Spleen (tissue), 11 donors: ENCODE results near the gene CASP8. TPM values are rescaled to one million over a fixed set of nuclear protein-coding genes. Genes with fewer than 3 reads are reported as not detected.

ENCODE experiments used
- DNase-seq: peaks from one replicate; pipeline ENCODE4 v3.0.0-alpha.2; 2020
- H3K27ac ChIP-seq, 8 donors: fragments of 200-600 bp; sonication (generic) in 7 of 8; 1 replicate in 4 of 8; 2 replicates in 4 of 8; pipeline versions ENCODE4 v1.5.0 to v1.8.0; 2016 to 2021; ENCODE audit warnings: inconsistent platforms in 4 of 8, mild to moderate bottlenecking in 4 of 8, moderate library complexity in 1 of 8
- H3K27me3 ChIP-seq, 7 donors: fragments of 200-600 bp; sonication (generic) in 6 of 7; replicated peaks in 1 of 7; 1 replicate in 4 of 7; 2 replicates in 3 of 7; pipeline versions ENCODE4 v1.5.0 to v1.8.0; 2016 to 2021; ENCODE audit warnings: inconsistent platforms in 3 of 7, mild to moderate bottlenecking in 1 of 7
- H3K36me3 ChIP-seq, 6 donors: fragments of 200-600 bp; sonication (generic) in 5 of 6; 1 replicate in 4 of 6; 2 replicates in 2 of 6; pipeline versions ENCODE4 v1.5.0 to v1.8.0; 2016 to 2021; ENCODE audit warnings: inconsistent platforms in 2 of 6
- H3K4me1 ChIP-seq, 6 donors: fragments of 200-600 bp; sonication (generic) in 5 of 6; 1 replicate in 3 of 6; 2 replicates in 3 of 6; pipeline versions ENCODE4 v1.5.0 to v1.8.0; 2016 to 2021; ENCODE audit warnings: inconsistent platforms in 3 of 6
- H3K4me3 ChIP-seq, 8 donors: fragments of 200-600 bp; sonication (generic) in 7 of 8; 1 replicate in 4 of 8; 2 replicates in 4 of 8; pipeline versions ENCODE4 v1.5.0 to v1.8.0; 2016 to 2021; ENCODE audit warnings: inconsistent platforms in 4 of 8, mild to moderate bottlenecking in 4 of 8, moderate library complexity in 2 of 8
- H3K9me3 ChIP-seq, 8 donors: fragments of 200-600 bp; sonication (generic) in 7 of 8; 1 replicate in 4 of 8; 2 replicates in 4 of 8; pipeline versions ENCODE4 v1.5.0 to v1.8.0; 2016 to 2021; ENCODE audit warnings: inconsistent platforms in 4 of 8
- POLR2A ChIP-seq, 3 donors: fragments of 450-650 bp; IDR thresholded peaks; one replicate each; pipeline ENCODE4 v1.5.1; 2017; ENCODE audit warnings: antibody characterized with exemption in 3 of 3, mild to moderate bottlenecking in 1 of 3
- POLR2AphosphoS5 ChIP-seq, 3 donors: sonication (generic); formaldehyde crosslinking; IDR thresholded peaks; one replicate each; pipeline ENCODE4 v1.5.1; 2017; ENCODE audit warnings: antibody characterized with exemption in 3 of 3
- WGBS, 5 donors: extraction: QIAGEN DNeasy Blood & Tissue Kit in 3 of 5; methylation state at CpG; one replicate each; pipeline versions ENCODE4 v1.1.5 to v1.1.7; 2013 to 2018; 5-methylcytosine and 5-hydroxymethylcytosine counted together
- intact Hi-C: fragments of 100-400 bp; cut with DNase I; formaldehyde crosslinking; loops from one replicate; pipeline ENCODE4 v1.15.0; 2023; ENCODE audit warnings: low total_unique reads
- polyA plus RNA-seq, 3 donors: library from polyadenylated mRNA; stranded (reverse); fragments of 200-250 nt; gene quantifications; one replicate each; pipeline ENCODE4 v1.2.1, GENCODE V29; 2013
- total RNA-seq, 7 donors: library from RNA; depleted of rRNA in 3 of 7; stranded (reverse); fragments of >200 nt in 3 of 7; fragmentation: NEBNext Ultra II Directional in 4 of 7; extraction: Animal tissue kit (Norgen Biotek cat#: 25700) in 4 of 7; gene quantifications; one replicate each; pipeline versions ENCODE4 v1.1.0 to v1.2.1, GENCODE V29; 2016 to 2021
- TF ChIP-seq, protein P1 (sequence below), 11 experiments: fragments of 200-600 bp in 7 of 11; fragments of 450-650 bp in 4 of 11; sonication (generic) in 4 of 11; IDR thresholded peaks in 8 of 11; conservative IDR thresholded peaks in 3 of 11; 1 replicate in 7 of 11; 2 replicates in 4 of 11; pipeline versions ENCODE4 v1.4.0 to v1.8.0; 2016 to 2021; ENCODE audit warnings: antibody characterized with exemption in 11 of 11, inconsistent platforms in 4 of 11, mild to moderate bottlenecking in 1 of 11
- donor health status: healthy with polysubstance abuse.
- donor health status: DM: no; HTN: no; CAD: no; lungs with moderate emphysema.
- donor health status: DM: no; HTN: no; CAD: no.
- donor health status: Bipolar disorder and iron deficiency.
- donor health status: healthy.
- donor health status: DM: no; HTN: no; CAD: no.
- donor health status: DM: yes; HTN: yes; CAD: no.

The CASP8 gene
- total and polyA plus RNA-seq, 10 donors, result 20.3 to 100 (median 78.7) TPM

DNA sequence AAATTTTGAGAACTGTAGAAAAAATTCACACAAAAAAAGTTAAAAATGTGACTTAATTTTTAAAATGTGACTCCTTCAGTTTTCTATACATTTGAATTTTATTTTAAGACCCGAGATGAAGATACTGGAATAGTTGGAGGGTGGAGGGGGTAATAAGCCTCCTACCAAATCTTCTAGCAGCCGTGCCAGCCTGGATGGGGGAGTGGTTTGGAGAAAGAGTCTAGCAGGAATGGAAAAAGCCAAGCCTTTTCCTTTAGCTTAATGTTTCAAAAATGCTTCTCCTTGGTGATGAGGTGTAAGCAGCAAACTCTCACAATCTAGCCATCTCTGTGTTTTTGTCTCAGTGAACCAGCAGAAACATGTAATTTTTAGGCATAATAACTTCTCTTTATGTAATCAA, 14.7 kb downstream of the CASP8 start:
- no peak for DNase-seq
- peaks cover 0 to 72% (median 23%) of the 10 kb centered on the region in 6 donors for H3K4me1 ChIP-seq
- TF ChIP-seq POLR2AphosphoS5 (IDR thresholded peaks at IDR 0.05), result no peak
- TF ChIP-seq POLR2A (IDR thresholded peaks at IDR 0.05), result no peak
- TF ChIP-seq, protein P1, sequence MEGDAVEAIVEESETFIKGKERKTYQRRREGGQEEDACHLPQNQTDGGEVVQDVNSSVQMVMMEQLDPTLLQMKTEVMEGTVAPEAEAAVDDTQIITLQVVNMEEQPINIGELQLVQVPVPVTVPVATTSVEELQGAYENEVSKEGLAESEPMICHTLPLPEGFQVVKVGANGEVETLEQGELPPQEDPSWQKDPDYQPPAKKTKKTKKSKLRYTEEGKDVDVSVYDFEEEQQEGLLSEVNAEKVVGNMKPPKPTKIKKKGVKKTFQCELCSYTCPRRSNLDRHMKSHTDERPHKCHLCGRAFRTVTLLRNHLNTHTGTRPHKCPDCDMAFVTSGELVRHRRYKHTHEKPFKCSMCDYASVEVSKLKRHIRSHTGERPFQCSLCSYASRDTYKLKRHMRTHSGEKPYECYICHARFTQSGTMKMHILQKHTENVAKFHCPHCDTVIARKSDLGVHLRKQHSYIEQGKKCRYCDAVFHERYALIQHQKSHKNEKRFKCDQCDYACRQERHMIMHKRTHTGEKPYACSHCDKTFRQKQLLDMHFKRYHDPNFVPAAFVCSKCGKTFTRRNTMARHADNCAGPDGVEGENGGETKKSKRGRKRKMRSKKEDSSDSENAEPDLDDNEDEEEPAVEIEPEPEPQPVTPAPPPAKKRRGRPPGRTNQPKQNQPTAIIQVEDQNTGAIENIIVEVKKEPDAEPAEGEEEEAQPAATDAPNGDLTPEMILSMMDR (IDR thresholded peaks at IDR 0.05 in 8 of 11, conservative IDR thresholded peaks at IDR 0.05 in 3 of 11), result no peak
- H3K36me3 ChIP-seq, result peaks cover 8 to 100% (median 90%) of the 10 kb centered on the region in 6 donors
- WGBS, 5 donors, result 94 to 99% (median 97%) methylated on average over 2 of the region's 2 CpGs
- H3K27ac ChIP-seq, result no peak overlapping the region
- no peaks in the 10 kb centered on the region for H3K27me3 ChIP-seq
- H3K4me3 ChIP-seq, result no peak overlapping the region
- intact Hi-C loops, result no loop called here
- H3K9me3 ChIP-seq, result no peaks in the 10 kb centered on the region

DNA sequence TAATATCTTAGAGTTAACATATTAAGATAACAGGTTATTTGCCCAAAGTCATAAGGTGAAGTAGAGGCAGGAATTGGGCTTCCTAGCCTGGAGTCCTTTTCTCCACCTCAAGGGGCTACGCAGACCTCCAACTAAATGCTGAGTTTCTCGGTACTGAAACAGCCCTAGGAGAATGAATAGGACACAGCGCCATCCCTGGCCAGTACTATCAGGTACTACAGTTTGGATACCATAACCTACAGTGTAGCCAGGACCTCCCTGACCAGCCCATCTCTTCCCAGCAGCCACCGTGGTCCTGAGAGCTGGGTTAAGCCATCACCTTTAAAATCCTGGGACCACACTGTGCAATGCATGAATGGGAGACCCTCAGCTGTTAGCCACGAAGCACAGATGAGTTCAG, 15.7 kb downstream of the CASP8 start:
- no peak for DNase-seq
- no peaks in the 10 kb centered on the region for H3K27me3 ChIP-seq
- no peaks in the 10 kb centered on the region for H3K9me3 ChIP-seq
- intact Hi-C loops, result no loop called here
- no peak for TF ChIP-seq POLR2AphosphoS5 (IDR thresholded peaks at IDR 0.05)
- no peak for TF ChIP-seq POLR2A (IDR thresholded peaks at IDR 0.05)
- TF ChIP-seq, protein P1 (IDR thresholded peaks at IDR 0.05 in 8 of 11, conservative IDR thresholded peaks at IDR 0.05 in 3 of 11), result no peak
- no peak overlapping the region for H3K4me3 ChIP-seq
- no peak overlapping the region for H3K27ac ChIP-seq
- WGBS, 5 donors, result 81 to 92% (median 91%) methylated on average over 5 of the region's 5 CpGs
- H3K4me1 ChIP-seq, result peaks cover 0 to 72% (median 26%) of the 10 kb centered on the region in 6 donors
- H3K36me3 ChIP-seq, result peaks cover 8 to 100% (median 81%) of the 10 kb centered on the region in 6 donors

DNA sequence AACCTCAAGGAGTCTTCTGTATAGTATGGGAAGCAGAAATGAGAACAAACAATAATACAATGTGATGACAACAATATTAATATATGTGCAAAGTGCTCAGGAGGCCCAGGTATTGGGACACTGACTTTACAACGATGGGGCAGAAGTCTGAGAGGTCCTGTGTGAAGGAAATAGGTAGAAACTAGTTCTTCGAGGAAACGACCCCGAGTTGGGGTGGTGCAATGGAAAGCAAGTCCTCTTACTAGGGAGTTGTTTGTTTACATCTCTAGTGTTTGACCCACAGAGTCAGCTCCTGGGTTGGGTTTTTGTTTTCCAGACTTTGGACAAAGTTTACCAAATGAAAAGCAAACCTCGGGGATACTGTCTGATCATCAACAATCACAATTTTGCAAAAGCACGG, 16.2 kb downstream of the CASP8 start:
- Histone ChIP-seq H3K4me3 (no peak overlapping the region), H3K27me3 (no peaks in the 10 kb centered on the region), H3K9me3 (no peaks in the 10 kb centered on the region), H3K27ac (no peak overlapping the region), H3K4me1 (peaks cover 0 to 72% (median 23%) of the 10 kb centered on the region in 6 donors), H3K36me3 (peaks cover 8 to 100% (median 78%) of the 10 kb centered on the region in 6 donors)
- no peak for DNase-seq
- TF ChIP-seq, protein P1 (IDR thresholded peaks at IDR 0.05 in 8 of 11, conservative IDR thresholded peaks at IDR 0.05 in 3 of 11), result no peak
- TF ChIP-seq POLR2A (IDR thresholded peaks at IDR 0.05), result no peak
- intact Hi-C loops, result no loop called here
- WGBS, 5 donors, result 92 to 96% (median 94%) methylated on average over 6 of the region's 6 CpGs

DNA sequence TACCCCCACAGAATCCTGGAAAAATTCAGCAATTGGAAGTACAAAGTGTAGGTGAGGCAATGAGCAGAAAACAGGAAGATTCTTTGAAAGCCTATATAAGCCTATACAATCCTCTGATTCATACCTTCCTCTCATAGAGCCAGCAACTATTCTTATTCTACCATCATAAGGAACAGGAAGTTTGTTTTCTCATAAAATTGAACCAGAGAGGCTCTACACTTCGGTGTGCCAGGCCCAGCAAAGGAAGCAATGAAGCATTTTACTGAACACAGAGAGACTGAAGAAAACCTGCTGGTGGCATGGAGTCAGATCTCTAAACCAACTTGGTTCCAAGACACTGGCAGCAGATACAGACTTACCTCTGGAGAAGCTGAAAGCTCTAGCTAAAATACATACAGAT, 18.7 kb downstream of the CASP8 start:
- H3K27ac ChIP-seq, result peak overlapping the region in 2 of 8 donors; percentile 24 to 53
- no peak for TF ChIP-seq POLR2AphosphoS5 (IDR thresholded peaks at IDR 0.05)
- TF ChIP-seq, protein P1 (IDR thresholded peaks at IDR 0.05 in 8 of 11, conservative IDR thresholded peaks at IDR 0.05 in 3 of 11), result no peak
- TF ChIP-seq POLR2A (IDR thresholded peaks at IDR 0.05), result no peak
- no peaks in the 10 kb centered on the region for H3K9me3 ChIP-seq
- intact Hi-C loops, result no loop called here
- H3K4me3 ChIP-seq, result no peak overlapping the region
- H3K27me3 ChIP-seq, result no peaks in the 10 kb centered on the region
- H3K36me3 ChIP-seq, result peaks cover 8 to 77% (median 55%) of the 10 kb centered on the region in 6 donors
- peaks cover 0 to 49% (median 11%) of the 10 kb centered on the region in 6 donors for H3K4me1 ChIP-seq
- WGBS, 5 donors, result 60 to 75% (median 69%) methylated on average over 1 of the region's 1 CpG
- DNase-seq, result no peak
